Activated effector memory CD4-positive, alpha-beta T cell treated with Interleukin-2 at 50 U/mL for 16 hours (primary cell): ENCODE data around the gene NPAS3.
"Not testable (repeated sequence)": the region's sequence is repeated elsewhere in the genome, so short reads cannot be mapped to it uniquely, and the experiment has no call there.

Experiments used
- DNase-seq: peaks from one replicate; pipeline ENCODE4 v3.0.0-alpha.2; 2020

Gene NPAS3

DNA sequence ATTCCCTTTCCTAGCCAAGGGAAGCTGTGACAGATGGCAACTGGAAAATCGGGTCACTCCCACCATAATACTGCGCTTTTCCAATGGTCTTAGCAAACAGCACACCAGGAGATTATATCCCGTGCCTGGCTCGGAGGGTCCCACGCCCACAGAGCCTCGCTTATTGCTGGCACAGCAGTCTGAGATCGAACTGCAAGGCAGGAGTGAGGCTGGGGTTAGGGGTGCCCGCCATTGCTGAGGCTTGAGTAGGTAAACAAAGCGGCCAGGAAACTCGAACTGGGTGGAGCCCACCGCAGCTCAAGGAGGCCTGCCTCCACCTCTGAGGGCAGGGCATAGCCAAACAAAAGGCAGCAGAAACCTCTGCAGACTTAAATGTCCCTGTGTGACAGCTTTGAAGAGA lies 149.6 kb downstream of the NPAS3 start:
- not testable (repeated sequence) for DNase-seq

DNA sequence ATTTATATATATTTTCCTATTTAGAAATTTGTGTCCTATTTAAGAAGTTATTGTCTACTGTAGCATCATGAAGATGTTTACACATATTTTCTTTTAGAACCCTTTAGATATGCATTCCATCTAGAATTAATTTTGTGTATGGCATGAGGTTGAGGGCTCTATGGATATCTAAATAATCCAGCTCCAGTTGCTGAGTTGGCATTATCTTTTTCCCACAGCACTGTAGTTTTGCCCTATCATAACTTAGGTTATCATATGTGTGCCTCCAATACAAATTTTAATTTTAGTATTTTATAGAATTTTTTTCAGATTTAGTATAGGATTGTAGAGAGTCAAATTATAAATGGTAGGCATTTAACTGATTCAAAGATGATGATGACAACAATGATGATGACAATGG lies 159.3 kb downstream of the NPAS3 start:
- no peak for DNase-seq

DNA sequence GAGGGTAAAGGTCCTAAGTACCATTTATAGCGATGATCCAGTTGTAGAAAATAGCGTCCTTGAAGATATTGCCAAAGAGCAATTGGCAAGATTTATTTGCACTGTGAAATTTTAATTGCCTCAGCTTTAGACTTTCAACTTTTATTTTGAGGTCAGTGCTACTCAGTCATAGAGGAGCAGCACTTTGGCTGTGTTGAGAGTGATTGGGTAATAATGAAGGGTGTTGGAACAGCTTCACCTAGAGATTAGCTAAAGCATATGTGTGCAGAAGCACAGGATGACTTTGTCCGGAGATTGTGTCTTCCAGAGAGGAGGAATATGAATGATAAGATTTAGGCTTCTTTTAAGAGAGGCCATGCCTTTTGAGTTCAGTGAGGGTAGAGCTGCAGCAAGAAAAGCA lies 164.8 kb downstream of the NPAS3 start:
- DNase-seq = no peak

DNA sequence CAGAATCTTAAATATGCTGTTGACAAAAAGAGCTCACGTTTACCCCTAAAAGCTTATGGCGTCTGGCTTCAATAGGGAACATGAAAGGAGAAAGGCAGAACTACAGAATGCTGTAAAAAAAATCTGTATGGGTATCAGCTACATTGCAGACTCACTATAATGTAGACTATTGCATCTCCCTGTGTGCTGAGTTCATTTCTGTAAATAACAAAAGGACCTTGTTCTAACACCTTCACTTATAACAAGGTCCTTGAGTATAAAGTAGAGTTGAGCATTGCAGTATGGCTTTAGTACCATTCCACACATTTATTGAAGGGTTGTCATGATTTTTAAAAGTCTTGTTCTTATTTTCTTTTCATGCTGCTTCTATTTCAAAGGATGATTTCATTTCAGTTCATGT lies 165.3 kb downstream of the NPAS3 start:
- no peak for DNase-seq

DNA sequence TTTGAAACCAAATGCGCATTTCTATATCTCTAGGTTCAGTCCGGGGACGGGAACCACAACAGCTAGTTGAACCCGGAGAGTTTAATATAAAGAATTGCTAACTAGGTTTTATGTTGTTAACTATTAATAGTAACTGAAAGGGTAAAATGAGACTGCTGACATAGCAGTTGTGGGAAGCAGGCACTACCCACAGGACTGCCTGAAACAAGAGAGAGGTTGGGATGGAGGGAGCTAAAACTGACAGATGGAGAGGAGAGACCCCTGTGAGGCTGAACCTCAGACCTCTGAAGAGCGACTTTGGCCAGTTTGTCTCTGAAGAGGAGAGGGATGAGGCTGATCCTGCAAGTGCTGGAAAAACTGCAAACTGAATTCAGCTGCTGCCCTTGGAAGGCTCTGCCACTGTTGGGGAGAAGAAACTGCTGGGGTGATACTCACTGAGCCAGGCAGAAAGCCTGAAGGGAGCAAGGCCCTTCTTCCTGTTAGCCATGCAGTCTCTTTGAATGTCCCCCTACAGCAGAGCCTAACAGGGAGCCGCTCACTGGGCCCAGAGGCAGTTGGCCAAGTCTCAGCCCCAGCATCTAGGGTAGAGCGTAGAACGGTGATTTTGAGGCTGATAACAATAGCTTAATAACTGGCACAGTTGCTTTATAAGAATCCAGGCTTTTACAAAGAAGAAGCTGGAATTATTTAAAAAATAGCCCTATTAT lies 172.2 kb downstream of the NPAS3 start:
- DNase-seq = no peak

DNA sequence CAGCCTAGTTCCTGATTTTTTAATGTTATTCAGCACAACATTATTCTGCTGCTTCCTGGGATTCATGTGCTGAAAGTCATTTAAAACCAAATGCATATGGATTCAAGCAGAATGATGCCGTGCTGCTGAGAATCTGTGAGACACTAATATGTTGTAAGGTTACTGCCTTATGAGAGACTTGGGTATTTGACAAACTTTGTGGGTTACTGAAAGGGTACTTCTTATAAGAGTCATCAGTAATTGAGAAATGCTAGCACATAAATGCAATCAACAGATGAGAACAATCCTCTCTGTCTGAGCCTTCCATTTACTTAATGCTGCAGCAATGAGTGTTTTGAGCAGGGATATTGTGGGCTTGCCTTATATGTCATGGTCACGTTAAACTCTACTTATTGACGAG lies 175.7 kb downstream of the NPAS3 start:
- no peak for DNase-seq

DNA sequence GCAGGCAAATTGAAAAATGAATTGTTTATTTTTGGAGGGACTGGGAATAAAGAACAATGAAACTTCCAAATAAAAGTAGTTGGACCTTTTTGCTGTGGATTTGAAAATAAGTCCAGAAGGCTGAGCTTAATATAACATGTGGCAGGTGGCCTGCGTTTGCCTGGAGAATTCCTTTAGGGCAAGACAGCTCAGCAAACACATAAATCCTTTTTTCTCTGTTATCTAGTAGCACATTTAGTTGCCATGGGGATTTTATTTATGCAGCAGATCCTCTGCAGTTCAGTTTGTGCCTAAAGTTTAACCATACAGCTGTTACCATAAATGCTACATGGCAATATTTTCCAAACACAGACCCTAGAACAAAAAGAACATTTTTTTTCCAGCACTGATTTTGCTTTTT lies 180.0 kb downstream of the NPAS3 start:
- DNase-seq = no peak

DNA sequence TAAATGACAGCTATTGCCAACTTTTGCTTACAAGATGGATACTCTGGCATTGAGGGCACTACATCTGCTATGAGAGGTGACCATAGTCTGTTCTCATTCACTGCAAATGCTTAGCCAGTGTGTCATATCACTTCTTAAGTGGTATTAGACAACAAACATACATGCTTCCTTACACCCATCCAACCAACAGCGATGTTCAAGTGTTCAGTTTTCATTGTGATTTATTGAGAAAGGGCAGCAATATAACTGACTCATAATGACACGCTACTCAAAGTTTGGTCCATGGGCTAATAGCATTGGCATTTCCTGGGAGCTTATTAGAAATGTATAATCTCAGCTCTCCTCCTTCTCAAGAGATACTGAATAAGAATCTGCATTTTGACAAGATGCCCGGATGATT lies 181.7 kb downstream of the NPAS3 start:
- DNase-seq = no peak

DNA sequence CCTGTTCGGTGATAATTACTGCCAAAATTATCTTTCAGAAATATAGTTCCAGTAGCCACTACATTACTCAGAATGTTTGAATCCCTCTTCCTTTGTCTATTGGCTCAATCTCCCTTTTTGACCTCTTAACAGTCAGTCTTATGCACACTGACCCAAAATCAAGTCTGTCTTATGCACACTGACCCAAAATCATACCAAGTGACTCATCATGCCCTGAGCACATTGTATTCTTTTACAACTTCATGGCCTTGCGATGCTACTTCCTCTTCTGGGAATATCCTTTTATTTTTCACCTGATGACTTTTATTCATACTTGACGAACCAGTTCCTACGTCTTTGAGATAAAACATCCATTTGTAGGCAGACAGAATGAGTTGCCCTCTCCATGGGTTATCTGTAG lies 182.3 kb downstream of the NPAS3 start:
- no peak for DNase-seq

DNA sequence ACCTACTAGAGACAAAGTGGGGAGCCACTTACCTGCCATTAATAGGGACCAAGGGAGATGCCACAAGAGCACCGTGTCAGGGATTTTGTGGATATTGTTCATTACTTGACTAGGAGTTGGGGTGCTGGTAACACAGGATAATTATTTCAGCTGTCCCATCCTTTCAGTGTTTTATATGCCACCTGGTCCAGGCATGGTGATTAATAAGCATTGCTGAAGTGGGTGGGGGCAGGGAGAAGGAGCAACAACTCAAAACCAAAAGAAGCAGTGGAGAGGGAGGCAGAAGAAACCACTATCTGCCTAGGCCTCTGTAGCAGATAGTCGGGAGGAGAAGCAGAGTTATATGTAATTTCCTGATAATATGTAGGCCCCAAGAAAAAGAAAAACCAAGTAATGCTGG lies 184.6 kb downstream of the NPAS3 start:
- no peak for DNase-seq

DNA sequence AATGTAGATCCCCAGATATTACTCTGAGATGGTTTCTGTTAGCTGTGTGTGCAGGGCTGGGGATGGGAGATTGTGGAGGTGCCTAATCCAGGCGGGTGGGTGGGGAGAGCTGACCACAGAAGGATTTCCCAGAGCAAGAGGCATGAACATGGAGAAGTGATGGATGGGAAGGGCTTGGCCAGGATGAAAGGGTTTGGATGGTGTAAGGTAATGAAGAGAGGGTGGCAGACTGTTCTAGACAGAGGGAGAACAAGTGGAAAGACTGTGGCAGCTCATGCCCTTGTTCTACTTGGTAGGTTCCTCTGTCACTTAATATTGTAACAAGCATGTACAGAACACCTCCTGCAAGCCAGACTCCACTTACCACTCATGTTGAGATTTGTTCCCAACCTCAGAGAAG lies 187.8 kb downstream of the NPAS3 start:
- DNase-seq = no peak

DNA sequence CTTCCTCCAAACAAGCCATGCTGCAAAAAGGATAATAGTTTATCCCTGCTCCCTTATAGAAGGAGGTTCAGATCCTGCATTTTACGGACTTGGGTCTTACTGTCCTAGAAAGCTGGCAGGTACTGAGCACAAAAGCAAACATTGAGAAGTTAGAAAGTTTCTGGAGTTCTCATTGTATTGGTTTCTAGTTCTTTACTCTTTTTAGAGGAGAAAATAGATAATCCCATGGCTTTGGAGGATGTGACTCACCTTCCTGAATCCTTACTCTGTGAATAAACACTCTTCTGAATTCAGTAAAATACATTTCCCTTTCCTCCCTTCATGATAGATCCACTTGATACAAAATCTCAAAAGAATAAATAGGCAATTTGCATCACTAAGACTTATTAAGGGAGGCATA lies 188.9 kb downstream of the NPAS3 start:
- no peak for DNase-seq

DNA sequence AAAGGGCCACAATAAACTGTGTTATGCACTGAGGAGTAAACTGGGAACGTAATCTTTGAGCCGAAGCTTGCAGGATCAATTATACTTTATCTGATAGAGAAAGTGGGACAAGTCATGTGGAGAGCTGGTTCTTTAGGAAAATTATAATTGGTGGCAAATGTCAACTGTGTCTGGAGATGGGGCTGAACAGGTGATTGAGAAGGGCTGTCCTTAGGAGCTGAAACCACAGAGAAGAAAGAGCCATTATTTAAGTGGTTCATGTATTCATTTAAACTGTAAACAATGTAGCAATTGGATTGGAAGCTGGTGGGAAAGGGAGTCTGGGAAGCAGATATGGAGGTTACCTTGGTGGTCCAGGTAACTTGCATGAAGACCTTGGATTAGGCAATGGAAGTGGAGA lies 193.1 kb downstream of the NPAS3 start:
- no peak for DNase-seq

DNA sequence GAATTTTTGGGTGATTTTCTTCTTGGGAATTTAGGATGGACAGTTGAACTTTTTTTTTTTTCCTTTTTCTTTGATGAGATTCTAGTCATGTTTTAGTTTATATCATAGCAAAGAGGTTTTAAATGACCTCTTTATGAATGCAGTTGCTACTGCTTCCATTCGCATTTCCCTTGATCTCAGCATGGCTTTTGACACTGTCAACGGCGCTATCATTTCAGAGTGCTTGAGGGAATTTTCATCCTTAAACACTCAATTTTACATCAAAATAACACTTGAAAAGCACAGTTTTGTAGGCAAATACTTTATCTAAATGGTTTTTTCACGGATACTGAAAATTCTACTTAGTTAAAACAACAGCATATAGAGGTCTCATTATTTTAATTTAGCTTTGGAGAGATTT lies 195.5 kb downstream of the NPAS3 start:
- DNase-seq = no peak

DNA sequence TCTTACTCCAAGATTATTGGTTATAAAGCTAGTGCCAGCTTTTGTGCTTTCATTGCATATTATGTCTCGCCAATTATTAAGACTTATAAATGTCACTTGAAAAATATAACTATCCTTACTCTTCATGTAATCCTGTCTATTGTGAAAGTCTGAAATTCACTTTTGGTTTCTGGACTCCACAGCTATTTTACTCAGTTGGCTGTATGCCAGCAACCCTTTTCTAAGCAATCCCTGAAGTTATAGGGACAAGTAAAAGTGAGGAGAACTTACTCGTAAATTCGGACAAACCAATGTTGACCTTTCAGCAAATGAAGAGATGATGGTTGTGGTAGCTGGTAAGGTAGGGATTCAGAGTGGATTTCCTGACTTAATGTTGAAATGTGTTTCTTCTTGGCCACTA lies 196.3 kb downstream of the NPAS3 start:
- DNase-seq = no peak

DNA sequence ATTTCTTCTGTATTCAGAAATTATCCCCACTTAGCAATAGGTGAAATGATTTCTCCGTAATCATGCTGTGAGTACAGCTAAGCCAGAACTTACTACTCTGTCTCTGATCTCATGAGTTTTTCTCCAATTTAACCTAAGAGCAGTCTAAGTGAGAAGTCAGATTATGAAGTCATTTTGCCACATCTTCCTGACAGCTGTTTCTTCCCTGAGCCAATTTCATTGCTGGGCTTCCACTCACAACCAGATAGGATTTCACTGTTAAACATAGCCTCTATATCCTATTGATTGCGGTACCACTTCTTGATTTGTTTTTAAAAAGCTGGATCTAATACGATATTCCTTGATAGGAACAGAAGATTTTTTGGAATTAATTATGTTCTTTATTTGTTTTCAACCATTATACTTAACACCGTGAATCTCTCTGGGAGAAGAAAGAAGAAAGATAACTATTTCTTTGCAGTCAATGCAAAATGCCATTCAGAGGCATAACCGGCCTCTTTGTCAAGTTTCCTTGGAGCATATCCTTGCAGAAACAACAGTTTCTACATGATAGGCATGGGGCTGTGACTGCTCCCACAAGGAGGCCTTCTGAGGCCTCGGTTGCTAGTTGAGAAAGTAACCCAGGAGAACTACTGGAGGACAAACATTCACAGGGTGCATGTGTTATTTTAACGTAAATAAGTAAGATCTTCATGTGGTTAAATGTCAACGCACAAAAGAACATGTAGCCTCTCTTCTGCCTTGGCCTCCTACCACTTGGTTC lies 212.2 kb downstream of the NPAS3 start:
- DNase-seq = no peak

DNA sequence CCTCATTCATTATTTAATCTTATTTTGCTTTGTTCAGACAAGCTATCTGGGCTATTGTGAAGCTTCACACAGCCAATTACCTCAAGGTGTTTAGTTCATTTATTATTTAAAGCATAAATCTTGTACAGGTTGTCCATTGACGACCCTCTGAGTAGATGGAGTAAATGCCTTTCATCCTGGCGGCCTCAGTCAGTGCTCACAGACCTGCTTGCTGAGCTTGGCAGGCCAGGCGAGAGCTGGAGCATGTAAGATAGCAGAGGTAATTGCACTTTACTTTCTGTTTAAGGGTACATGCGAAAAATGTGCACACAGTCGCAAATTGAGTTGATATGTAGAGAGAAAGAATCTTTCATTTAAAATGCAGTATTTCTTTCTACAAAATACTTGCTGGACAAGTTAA lies 224.4 kb downstream of the NPAS3 start:
- no peak for DNase-seq

DNA sequence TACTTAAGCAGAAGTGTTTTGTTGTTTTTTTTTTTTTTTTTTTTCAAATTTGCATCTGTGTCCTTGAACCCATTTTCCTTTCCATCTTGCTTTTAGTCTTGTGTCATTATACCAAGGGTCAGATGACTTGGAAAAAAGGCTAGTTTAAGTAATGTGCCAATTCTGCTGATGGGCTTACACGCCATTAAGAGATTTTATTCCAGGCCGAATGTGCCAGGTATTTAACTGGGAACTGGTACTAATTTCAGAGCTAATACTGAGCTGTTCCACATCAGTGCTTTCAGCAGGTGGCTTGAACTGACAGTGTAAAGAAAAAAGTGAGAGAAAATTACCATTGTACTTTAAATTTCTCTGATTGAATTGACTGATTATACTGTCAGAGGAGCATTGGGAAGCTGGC lies 224.9 kb downstream of the NPAS3 start:
- DNase-seq = no peak

DNA sequence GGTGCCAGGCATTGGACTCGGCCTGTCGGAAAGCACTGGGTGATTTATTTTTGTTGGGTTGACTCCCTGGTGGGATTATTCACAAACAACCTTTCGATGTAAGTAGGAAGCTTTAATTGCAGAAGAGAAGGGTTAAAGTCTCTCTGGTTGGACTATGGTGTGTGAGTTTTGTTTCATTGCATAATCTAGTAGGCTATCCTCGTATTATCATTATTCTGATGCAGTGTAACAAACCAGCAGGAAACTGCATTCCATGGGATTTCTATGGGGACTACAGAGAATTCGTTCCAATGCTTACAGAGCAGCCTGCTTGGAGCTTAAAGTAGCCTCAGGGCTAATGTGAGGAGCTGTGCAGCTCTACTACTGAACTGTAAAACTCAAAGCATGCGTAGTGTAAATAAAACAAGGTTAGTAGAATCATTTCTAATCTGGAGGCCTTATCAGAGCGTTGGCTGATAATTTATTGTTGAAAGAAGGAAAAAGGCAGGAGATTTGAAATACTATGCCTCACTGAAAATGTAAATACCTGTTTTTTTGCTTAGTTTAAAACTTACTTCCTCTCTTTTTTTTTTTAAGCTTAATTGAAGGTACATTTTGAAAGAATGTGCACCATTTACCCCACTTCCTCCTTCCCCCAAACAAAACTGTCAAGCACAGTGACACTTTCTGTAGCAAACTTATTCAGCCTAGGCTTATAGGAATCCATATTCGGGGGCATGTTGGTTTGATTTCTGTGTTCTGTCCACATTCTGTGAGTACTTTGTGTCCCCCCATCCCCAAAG lies 226.7 kb downstream of the NPAS3 start:
- DNase-seq = no peak

DNA sequence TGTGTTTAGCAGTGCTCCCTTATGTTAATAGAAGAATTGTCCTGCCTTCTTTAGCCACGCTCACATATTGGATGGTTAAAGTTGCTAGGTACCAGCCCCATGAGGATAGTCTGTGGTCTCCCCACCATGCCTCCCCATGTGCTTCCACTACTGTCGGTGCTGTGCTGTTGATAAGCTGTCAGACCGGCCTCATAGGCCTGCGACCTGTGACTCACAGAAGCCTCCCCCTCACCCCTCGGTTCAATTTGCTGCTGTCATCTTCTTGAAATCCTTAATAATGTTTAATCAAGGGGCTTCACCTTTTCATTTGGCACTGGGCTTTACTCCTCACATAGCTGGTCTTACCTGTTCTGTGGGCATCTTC lies 227.2 kb downstream of the NPAS3 start:
- DNase-seq = no peak

DNA sequence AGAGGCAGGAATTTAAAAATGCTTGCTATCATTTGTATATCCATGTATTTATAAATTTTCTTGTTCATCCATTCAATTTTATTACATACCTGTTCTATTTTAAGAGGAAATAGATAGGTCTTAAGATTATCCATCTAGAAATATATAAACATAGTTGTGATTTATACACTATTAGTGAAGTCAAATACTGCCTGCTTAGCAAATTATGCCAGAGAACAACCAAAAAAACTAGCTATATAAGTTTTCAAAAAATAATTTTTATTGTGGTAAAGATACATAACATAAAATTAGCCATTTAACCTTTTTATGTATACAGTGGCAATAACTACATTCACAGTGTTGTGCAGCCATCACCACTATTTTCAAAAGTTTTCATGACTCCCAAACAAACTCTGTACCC lies 237.3 kb downstream of the NPAS3 start:
- DNase-seq = no peak

DNA sequence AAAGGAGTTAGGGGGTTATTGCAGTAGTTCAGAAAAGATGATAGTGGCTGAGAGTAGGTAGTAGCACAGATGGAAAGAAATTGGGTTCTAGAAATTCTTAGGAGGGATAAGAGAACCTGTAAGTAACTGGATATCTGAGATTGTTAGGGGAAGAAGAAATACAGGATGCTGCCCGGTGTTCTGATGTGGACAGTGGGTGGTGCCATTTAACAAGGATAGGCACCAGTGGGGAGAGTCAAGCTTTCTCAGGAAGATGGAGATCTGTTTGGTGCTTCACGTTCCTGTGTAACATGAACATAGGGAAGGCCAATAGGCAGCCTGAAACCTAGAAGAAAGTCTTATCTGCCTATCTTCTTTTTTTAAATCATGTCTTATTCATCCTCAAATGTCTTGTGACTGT lies 245.9 kb downstream of the NPAS3 start:
- no peak for DNase-seq

DNA sequence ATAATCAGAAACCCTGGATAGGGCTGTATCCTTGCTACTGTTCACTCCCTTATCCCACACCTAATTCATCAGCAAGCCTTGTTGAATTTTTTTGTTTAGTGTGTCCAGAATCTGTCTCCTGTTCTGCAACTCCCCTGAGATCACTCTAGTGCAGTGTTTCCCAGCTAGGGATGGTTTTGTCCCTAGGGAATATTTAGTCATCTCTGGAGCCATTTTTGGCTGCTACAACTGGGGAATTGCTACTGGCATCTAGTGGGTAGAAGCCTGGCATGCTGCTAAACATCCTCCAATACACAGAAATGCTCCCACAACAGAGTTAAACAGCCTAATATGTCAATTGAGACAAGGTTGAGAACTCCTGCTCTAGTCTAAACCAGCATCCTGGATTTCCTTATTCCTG lies 248.0 kb downstream of the NPAS3 start:
- DNase-seq = no peak

DNA sequence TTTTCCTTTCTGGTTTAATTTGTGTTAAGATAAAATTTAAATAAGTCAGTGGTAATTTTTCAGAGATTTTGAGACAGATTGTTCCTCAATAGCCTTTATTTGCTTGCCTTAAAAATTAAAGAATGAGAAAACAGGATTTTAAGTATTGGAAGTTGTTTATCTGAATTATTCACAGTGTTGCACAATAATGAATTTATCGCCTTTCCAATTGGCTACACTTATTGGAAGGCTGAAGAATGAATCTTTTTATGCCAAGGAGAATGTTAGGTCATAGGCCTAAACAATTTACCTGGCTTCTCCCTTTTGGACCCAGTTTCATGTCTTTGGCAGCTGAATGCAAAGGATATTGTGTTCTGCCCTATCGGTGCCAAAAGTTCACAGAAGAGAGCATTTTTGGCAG lies 250.2 kb downstream of the NPAS3 start:
- DNase-seq = no peak
